IMR-90 (cell line): ENCODE data around the gene DLAT. TPM values are rescaled to one million over a fixed set of nuclear protein-coding genes. Genes with fewer than 3 reads are reported as not detected.

Experiments
- ATAC-seq: fragments of 200-7000 bp; cut with Tn5 transposase; 2 replicates; pipeline ENCODE4 v1.9.1; 2020; ENCODE audit warnings: low read depth, mild to moderate bottlenecking, moderate library complexity
- BruUV-seq: library from RNA; stranded (reverse); fragments of 400-500 nt; replicated peaks from 2 replicates; lab custom pipeline; 2021; lab: Mats Ljungman, UMichigan
- CTCF ChIA-PET: fragments of 300-600 bp; formaldehyde crosslinking; extraction: SDS; loops from one replicate; lab custom pipeline; 2021; ENCODE audit warnings: antibody characterized with exemption; lab: Yijun Ruan, JAX
- POLR2A ChIA-PET: fragments of 300-600 bp; sonication (Branson Sonifier 250); formaldehyde crosslinking; loops from one replicate; lab custom pipeline; 2022; ENCODE audit warnings: antibody characterized with exemption; ENCODE audit not compliant: unreplicated experiment; lab: Charles Lee
- DNase-seq: peaks from one replicate; pipeline ENCODE4 v3.0.0; 2013
- H2AFZ ChIP-seq: replicated peaks from 2 replicates; pipeline ENCODE3; 2013; ENCODE audit warnings: low read length, mild to moderate bottlenecking; ENCODE audit not compliant: poor library complexity
- H2AK5ac ChIP-seq: 2 replicates; pipeline ENCODE4 v1.6.1; 2013; ENCODE audit warnings: low read depth, low read length, inconsistent platforms
- H2AK9ac ChIP-seq: replicated peaks from 2 replicates; pipeline ENCODE3; 2013; ENCODE audit warnings: mild to moderate bottlenecking, low read depth, low read length, moderate library complexity; ENCODE audit not compliant: poor library complexity
- H2BK120ac ChIP-seq: 2 replicates; pipeline ENCODE4 v1.6.1; 2013; ENCODE audit warnings: low read depth, low read length, inconsistent platforms
- H2BK15ac ChIP-seq: 3 replicates; pipeline ENCODE4 v1.6.1; 2013; ENCODE audit warnings: low read depth, low read length, inconsistent platforms
- H2BK20ac ChIP-seq: 2 replicates; pipeline ENCODE4 v1.6.1; 2013; ENCODE audit warnings: low read depth, mild to moderate bottlenecking, inconsistent platforms, low read length, moderate library complexity
- H2BK5ac ChIP-seq: 2 replicates; pipeline ENCODE4 v1.6.1; 2013; ENCODE audit warnings: mild to moderate bottlenecking, low read depth, low read length, inconsistent platforms; ENCODE audit not compliant: poor library complexity, severe bottlenecking
- H3K14ac ChIP-seq: replicated peaks from 2 replicates; pipeline ENCODE4 v1.6.1; 2013; ENCODE audit warnings: low read depth, low read length, inconsistent platforms
- H3K18ac ChIP-seq: 2 replicates; pipeline ENCODE4 v1.6.1; 2013; ENCODE audit warnings: low read depth, low read length, control low read depth
- H3K23ac ChIP-seq: 2 replicates; pipeline ENCODE4 v1.6.1; 2013; ENCODE audit warnings: low read depth, low read length, inconsistent platforms
- H3K27ac ChIP-seq: 2 replicates; pipeline ENCODE4 v1.5.1; 2013; ENCODE audit warnings: mild to moderate bottlenecking, control low read depth, low read length; ENCODE audit not compliant: insufficient read depth
- H3K27me3 ChIP-seq: 2 replicates; pipeline ENCODE4 v1.6.1; 2013; ENCODE audit warnings: low read length; ENCODE audit not compliant: control insufficient read depth, insufficient read depth
- H3K36me3 ChIP-seq: 2 replicates; pipeline ENCODE4 v1.6.1; 2013; ENCODE audit warnings: low read length, mixed read lengths; ENCODE audit not compliant: control insufficient read depth, insufficient read depth
- H3K4ac ChIP-seq: 2 replicates; pipeline ENCODE4 v1.6.1; 2013; ENCODE audit warnings: low read depth, low read length, inconsistent platforms
- H3K4me1 ChIP-seq: 2 replicates; pipeline ENCODE4 v1.6.1; 2013; ENCODE audit warnings: low read length, mixed read lengths; ENCODE audit not compliant: control insufficient read depth, insufficient read depth
- H3K4me2 ChIP-seq: 2 replicates; pipeline ENCODE4 v1.6.1; 2013; ENCODE audit warnings: low read depth, mild to moderate bottlenecking, control low read depth, low read length, moderate library complexity
- H3K4me3 ChIP-seq: 2 replicates; pipeline ENCODE4 v1.5.1; 2013; ENCODE audit warnings: low read depth, mild to moderate bottlenecking, control low read depth, low read length, moderate library complexity; ENCODE audit not compliant: insufficient read depth
- H3K56ac ChIP-seq: 2 replicates; pipeline ENCODE4 v1.6.1; 2013; ENCODE audit warnings: low read length, inconsistent platforms; ENCODE audit not compliant: insufficient read depth; ENCODE audit errors: extremely low read depth
- H3K79me1 ChIP-seq, 2 experiments: 2 replicates each; pipeline ENCODE4 v1.6.1; 2013; ENCODE audit warnings: low read length in 2 of 2, inconsistent platforms in 1 of 2, low read depth in 1 of 2
- H3K9ac ChIP-seq: 2 replicates; pipeline ENCODE4 v1.6.1; 2013; ENCODE audit warnings: low read depth, low read length, control low read depth
- H3K9me1 ChIP-seq: 2 replicates; pipeline ENCODE4 v1.6.1; 2013; ENCODE audit warnings: low read length, inconsistent platforms; ENCODE audit not compliant: insufficient read depth
- H3K9me3 ChIP-seq: 2 replicates; pipeline ENCODE4 v1.6.1; 2013; ENCODE audit warnings: low read length; ENCODE audit not compliant: control insufficient read depth, insufficient read depth
- H4K20me1 ChIP-seq: 2 replicates; pipeline ENCODE4 v1.6.1; 2013; ENCODE audit warnings: low read length, inconsistent platforms; ENCODE audit not compliant: insufficient read depth
- H4K5ac ChIP-seq: 2 replicates; pipeline ENCODE4 v1.6.1; 2013; ENCODE audit warnings: mild to moderate bottlenecking, low read depth, low read length, control low read depth
- H4K8ac ChIP-seq, 2 experiments: 2 replicates each; pipeline ENCODE4 v1.6.1; 2013; ENCODE audit warnings: low read depth in 2 of 2, low read length in 2 of 2, control low read depth in 1 of 2, inconsistent platforms in 1 of 2
- H4K91ac ChIP-seq: 2 replicates; pipeline ENCODE4 v1.6.1; 2013; ENCODE audit warnings: low read depth, low read length, inconsistent platforms; ENCODE audit not compliant: insufficient read depth
- CTCF ChIP-seq: conservative IDR thresholded peaks from 2 replicates; pipeline ENCODE4 v1.5.1; 2012; ENCODE audit warnings: mild to moderate bottlenecking, low read depth, low read length, improper control_type of control experiment
- MAFK ChIP-seq: IDR thresholded peaks from 2 replicates; pipeline ENCODE4 v1.6.1; 2012; ENCODE audit warnings: low read depth, low read length, improper control_type of control experiment
- MAZ ChIP-seq: IDR thresholded peaks from 2 replicates; pipeline ENCODE4 v1.6.1; 2012; ENCODE audit warnings: low read depth, mild to moderate bottlenecking, low read length, improper control_type of control experiment, moderate library complexity, borderline replicate concordance
- SMC3 ChIP-seq: fragments of 150-350 bp; IDR thresholded peaks from 2 replicates; pipeline ENCODE4 v1.6.1; 2016; ENCODE audit warnings: low read depth, mild to moderate bottlenecking, antibody characterized with exemption, low read length, moderate library complexity
- WGBS, 2 experiments: methylation state at CpG; one replicate each; pipeline versions ENCODE4 v1.1.5 to v1.1.7; 2013; ENCODE audit warnings: missing lambda C conversion rate in 2 of 2; ENCODE audit not compliant: insufficient read length in 1 of 2; ENCODE audit errors: extremely low coverage in 2 of 2; 5-methylcytosine and 5-hydroxymethylcytosine counted together
- dilution Hi-C: fragments of 300-500 bp; cut with HindIII; formaldehyde crosslinking; loops from one replicate; pipeline ENCODE4 v1.14.3; 2018; ENCODE audit warnings: low sequenced_read_pairs; ENCODE audit not compliant: unreplicated experiment
- in situ Hi-C: fragments of 300-500 bp; cut with MboI; formaldehyde crosslinking; loops from 3 replicates; pipeline ENCODE4 v1.14.3; 2019; ENCODE audit warnings: low sequenced_read_pairs, inconsistent platforms, mixed read lengths
- intact Hi-C: fragments of 100-400 bp; cut with micrococcal nuclease; formaldehyde crosslinking; loops from 2 replicates; pipeline ENCODE4 v1.10.0; 2022
- polyA plus RNA-seq, 3 experiments: library from polyadenylated mRNA; depleted of rRNA; stranded (reverse); fragments of >200 nt; gene quantifications; 2 replicates each; pipeline ENCODE4 v1.2.3, GENCODE V29; 2012; ENCODE audit warnings: low replicate concordance in 1 of 3
- total RNA-seq: library from RNA; depleted of rRNA; stranded (reverse); fragments of >200 nt; gene quantifications from 2 replicates; pipeline ENCODE4 v1.2.3, GENCODE V29; 2012

Gene DLAT
- total and polyA plus RNA-seq, 2 of the 4 experiments (the other 2 are of a cell fraction): 15.5 to 27.2 TPM

GRCh38 chr11:112058103-112058502 lies 32.9 kb downstream of the DLAT start:
- Histone ChIP-seq H4K5ac (no peak overlapping the region), H3K23ac (no peak overlapping the region), H2BK120ac (no peak overlapping the region), H3K18ac (no peak overlapping the region), H3K27ac (no peak overlapping the region), H4K20me1 (no peaks in the 10 kb centered on the region), H3K9me3 (no peaks in the 10 kb centered on the region), H2AK5ac (no peak overlapping the region), H3K4me3 (no peak overlapping the region), H3K9me1 (no peaks in the 10 kb centered on the region; the same call in none of the 2 replicates), H3K56ac (no peak overlapping the region), H3K4me2 (no peak overlapping the region), H3K79me1 (peaks cover 0 to 3% of the 10 kb centered on the region in 2 experiments; a peak in 2 of 4 replicates), H4K8ac (no peak overlapping the region), H2AFZ (no peak overlapping the region), H3K14ac (no peak overlapping the region), H2AK9ac (no peak overlapping the region), H3K27me3 (no peaks in the 10 kb centered on the region), H4K91ac (no peak overlapping the region), H3K36me3 (peaks cover 15% of the 10 kb centered on the region), H2BK5ac (no peak overlapping the region), H3K4ac (no peak overlapping the region), H3K4me1 (no peaks in the 10 kb centered on the region; the same call in 1 of the 2 replicates), H2BK15ac (no peak overlapping the region), H3K9ac (no peak overlapping the region), H2BK20ac (no peak overlapping the region)
- ATAC-seq (no peak), DNase-seq (no peak)
- BruUV-seq: no TSS peak
- ChIA-PET CTCF (interaction anchor here (1.8 kb wide), 1 partner anchor 56 kb away, joined by 6 read pairs; no protein-coding TSS in a partner anchor), POLR2A (no interaction called here)
- WGBS, 2 experiments: no CpG with 5 or more reads among the region's 1 CpG
- dilution Hi-C loops (no loop called here), intact Hi-C loops (no loop called here), in situ Hi-C loops (no loop called here)
- TF ChIP-seq MAZ (no peak), SMC3 (no peak), CTCF (no peak), MAFK (no peak)
